Measurements from ENCODE around the gene DAND5. TPM values are rescaled to one million over a fixed set of nuclear protein-coding genes. Genes with fewer than 3 reads are reported as not detected.
"Not testable (repeated sequence)": the region's sequence is repeated elsewhere in the genome, so short reads cannot be mapped to it uniquely, and the experiment has no call there.

Gene DAND5
- polyA plus RNA-seq, 1 experiment = not detected

- ChIA-PET CTCF (interaction anchor here (0.6 to 6.7 kb wide), 4 partner anchors 10 to 1652 kb away, joined by 3 to 86 read pairs (median 34); no protein-coding TSS in a partner anchor), POLR2A (interaction anchor here (0.8 kb wide), 1 partner anchor 120 kb away, joined by 3 read pairs; no protein-coding TSS in a partner anchor)
- TF ChIP-seq CTCF (IDR thresholded peaks at IDR 0.05; ENCODE audit: low read depth, low read length) = no peak
- no peak for DNase-seq (ENCODE audit: low read depth, low spot score)
- no peaks in the 10 kb centered on the region for H3K9me3 ChIP-seq (ENCODE audit: control insufficient read depth, insufficient read depth, low read length)
- no peaks in the 10 kb centered on the region for H3K27me3 ChIP-seq (ENCODE audit: control insufficient read depth, insufficient read depth, low read length)
- H3K27ac ChIP-seq (ENCODE audit: low read depth, low read length) = no peak overlapping the region
- H3K4me3 ChIP-seq (ENCODE audit: low read depth, low read length) = no peak overlapping the region
Measured at GRCh38 chr19:12974301-12975220, 5.2 kb downstream of the DAND5 start.

GRCh38 chr19:12975221-12975741, 5.9 kb downstream of the DAND5 start:
- Histone ChIP-seq H3K27me3 (ENCODE audit: control insufficient read depth, insufficient read depth, low read length) (no peaks in the 10 kb centered on the region), H3K4me3 (ENCODE audit: low read depth, low read length) (no peak overlapping the region), H3K9me3 (ENCODE audit: control insufficient read depth, insufficient read depth, low read length) (no peaks in the 10 kb centered on the region), H3K27ac (ENCODE audit: low read depth, low read length) (no peak overlapping the region)
- ChIA-PET CTCF (interaction anchor here (0.5 to 6.7 kb wide), 5 partner anchors 11 to 1072 kb away, joined by 3 to 150 read pairs (median 66); no protein-coding TSS in a partner anchor), POLR2A (interaction anchor here (0.8 kb wide), 1 partner anchor 119 kb away, joined by 3 read pairs; no protein-coding TSS in a partner anchor)
- no peak for TF ChIP-seq CTCF (IDR thresholded peaks at IDR 0.05; ENCODE audit: low read depth, low read length)
- DNase-seq (ENCODE audit: low read depth, low spot score) = no peak

- H3K9me3 ChIP-seq (ENCODE audit: control insufficient read depth, insufficient read depth, low read length); H3K27ac ChIP-seq (ENCODE audit: low read depth, low read length); H3K27me3 ChIP-seq (ENCODE audit: control insufficient read depth, insufficient read depth, low read length); H3K4me3 ChIP-seq (ENCODE audit: low read depth, low read length); POLR2A ChIA-PET; DNase-seq (ENCODE audit: low read depth, low spot score): not testable (repeated sequence)
- CTCF ChIA-PET = interaction anchor here (0.6 to 6.7 kb wide), 7 partner anchors 12 to 745 kb away, joined by 3 to 150 read pairs (median 66); no protein-coding TSS in a partner anchor
Measured at GRCh38 chr19:12976109-12976508, 6.7 kb downstream of the DAND5 start.

GRCh38 chr19:12979974-12980373, 10.6 kb downstream of the DAND5 start:
- DNase-seq (ENCODE audit: low read depth, low spot score) = no peak
- Histone ChIP-seq H3K9me3 (ENCODE audit: control insufficient read depth, insufficient read depth, low read length) (no peaks in the 10 kb centered on the region), H3K27ac (ENCODE audit: low read depth, low read length) (no peak overlapping the region), H3K27me3 (ENCODE audit: control insufficient read depth, insufficient read depth, low read length) (no peaks in the 10 kb centered on the region), H3K4me3 (ENCODE audit: low read depth, low read length) (no peak overlapping the region)
- CTCF ChIA-PET = interaction anchor here (1.1 to 6.7 kb wide), 4 partner anchors 15 to 283 kb away, joined by 4 to 150 read pairs (median 76); no protein-coding TSS in a partner anchor
- no peak for TF ChIP-seq CTCF (IDR thresholded peaks at IDR 0.05; ENCODE audit: low read depth, low read length)
- POLR2A ChIA-PET = no interaction called here

- Histone ChIP-seq H3K27me3 (ENCODE audit: control insufficient read depth, insufficient read depth, low read length) (no peaks in the 10 kb centered on the region), H3K9me3 (ENCODE audit: control insufficient read depth, insufficient read depth, low read length) (no peaks in the 10 kb centered on the region), H3K27ac (ENCODE audit: low read depth, low read length) (no peak overlapping the region), H3K4me3 (ENCODE audit: low read depth, low read length) (no peak overlapping the region)
- DNase-seq (ENCODE audit: low read depth, low spot score) = no peak
- TF ChIP-seq CTCF (IDR thresholded peaks at IDR 0.05; ENCODE audit: low read depth, low read length) = no peak
- ChIA-PET CTCF (interaction anchor here (0.6 to 4.9 kb wide), 10 partner anchors 10 to 280 kb away, joined by 3 to 69 read pairs (median 5); no protein-coding TSS in a partner anchor), POLR2A (no interaction called here)
Measured at GRCh38 chr19:12982648-12983047, 13.3 kb downstream of the DAND5 start.

Measured in AG04450 (cell line).